Measurements from ENCODE around the gene HOMER3.

Gene HOMER3

DNA sequence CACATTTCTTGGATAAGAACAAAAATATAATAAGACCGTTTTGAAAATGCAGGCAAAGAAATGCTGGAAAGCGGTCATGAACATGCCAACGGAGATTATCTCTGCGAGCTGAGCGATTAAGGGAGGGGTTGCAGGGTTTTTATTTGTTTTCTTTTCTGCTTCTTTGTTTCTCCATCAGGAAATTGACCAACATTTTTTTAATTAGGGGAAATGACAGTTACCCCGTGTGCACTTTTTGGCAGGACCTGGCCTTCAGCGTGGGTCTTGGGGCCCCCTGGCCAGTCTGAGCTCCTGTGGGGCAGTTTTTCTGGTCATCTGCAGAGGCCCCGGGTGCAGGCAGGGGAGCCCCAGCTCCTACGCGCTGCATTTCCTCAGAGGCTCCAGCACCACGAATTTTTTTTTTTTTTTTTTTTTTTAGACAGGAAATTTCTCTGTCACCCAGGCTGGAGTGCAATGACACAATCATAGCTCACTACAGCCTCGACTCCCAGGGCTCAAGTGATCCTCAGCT, 31.3 kb upstream of the HOMER3 start:
- Histone ChIP-seq H3K79me2 (ENCODE audit: low read length) (no peaks in the 10 kb centered on the region), H3K4me3 (ENCODE audit: low read length) (no peak overlapping the region), H3K36me3 (replicated peaks; ENCODE audit: low read depth, low read length) (no peaks in the 10 kb centered on the region), H3K27ac (ENCODE audit: low read length) (no peak overlapping the region), H2AFZ (ENCODE audit: low read depth, low read length) (no peak overlapping the region), H3K27me3 (ENCODE audit: low read depth, low read length) (no peaks in the 10 kb centered on the region; the same call in 1 of the 2 replicates), H4K20me1 (ENCODE audit: insufficient read depth, low read length) (no peaks in the 10 kb centered on the region), H3K9ac (ENCODE audit: low read length) (no peak overlapping the region), H3K4me2 (ENCODE audit: low read length) (no peak overlapping the region), H3K9me3 (ENCODE audit: insufficient read depth, low read length) (no peaks in the 10 kb centered on the region), H3K4me1 (ENCODE audit: low read length) (no peaks in the 10 kb centered on the region)
- TF ChIP-seq, protein P1, sequence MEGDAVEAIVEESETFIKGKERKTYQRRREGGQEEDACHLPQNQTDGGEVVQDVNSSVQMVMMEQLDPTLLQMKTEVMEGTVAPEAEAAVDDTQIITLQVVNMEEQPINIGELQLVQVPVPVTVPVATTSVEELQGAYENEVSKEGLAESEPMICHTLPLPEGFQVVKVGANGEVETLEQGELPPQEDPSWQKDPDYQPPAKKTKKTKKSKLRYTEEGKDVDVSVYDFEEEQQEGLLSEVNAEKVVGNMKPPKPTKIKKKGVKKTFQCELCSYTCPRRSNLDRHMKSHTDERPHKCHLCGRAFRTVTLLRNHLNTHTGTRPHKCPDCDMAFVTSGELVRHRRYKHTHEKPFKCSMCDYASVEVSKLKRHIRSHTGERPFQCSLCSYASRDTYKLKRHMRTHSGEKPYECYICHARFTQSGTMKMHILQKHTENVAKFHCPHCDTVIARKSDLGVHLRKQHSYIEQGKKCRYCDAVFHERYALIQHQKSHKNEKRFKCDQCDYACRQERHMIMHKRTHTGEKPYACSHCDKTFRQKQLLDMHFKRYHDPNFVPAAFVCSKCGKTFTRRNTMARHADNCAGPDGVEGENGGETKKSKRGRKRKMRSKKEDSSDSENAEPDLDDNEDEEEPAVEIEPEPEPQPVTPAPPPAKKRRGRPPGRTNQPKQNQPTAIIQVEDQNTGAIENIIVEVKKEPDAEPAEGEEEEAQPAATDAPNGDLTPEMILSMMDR (IDR thresholded peaks at IDR 0.05; ENCODE audit: low read depth, low read length), result no peak
- no peak for TF ChIP-seq EZH2phosphoT487 (IDR thresholded peaks at IDR 0.05; ENCODE audit: low read depth)

DNA sequence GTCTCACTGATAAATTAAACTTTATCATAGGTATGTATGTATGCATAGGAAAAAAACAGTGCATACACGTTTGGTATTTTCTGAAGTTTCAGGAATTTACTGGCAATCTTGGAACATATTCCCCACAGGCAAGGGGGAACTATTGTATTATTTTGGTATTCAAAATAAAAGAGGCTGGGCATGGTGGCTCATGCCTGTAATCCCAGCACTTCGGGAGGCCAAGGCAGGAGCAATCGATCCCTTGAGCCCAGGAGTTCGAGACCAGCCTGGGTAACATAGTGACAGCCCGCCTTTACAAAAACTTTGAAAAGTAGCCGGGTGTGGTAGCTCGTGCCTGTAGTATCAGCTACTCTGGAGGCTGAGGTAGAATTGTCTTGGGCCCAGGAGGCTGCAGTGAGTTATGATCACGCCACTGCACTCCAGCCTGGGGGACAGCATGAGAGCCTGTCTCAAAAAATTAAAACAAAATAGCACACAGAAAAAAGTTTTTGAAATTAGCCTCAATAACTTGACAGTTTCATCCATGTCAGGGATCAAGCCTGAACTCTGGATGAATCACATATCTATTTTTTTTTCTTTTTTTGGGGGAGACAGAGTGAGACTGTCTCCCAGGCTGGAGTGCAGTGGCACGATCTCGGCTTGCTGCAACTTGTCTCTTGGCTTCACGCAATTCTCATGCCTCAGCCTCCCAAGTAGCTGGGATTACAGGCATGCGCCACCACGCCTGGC, 29.1 kb upstream of the HOMER3 start:
- TF ChIP-seq EZH2phosphoT487 (IDR thresholded peaks at IDR 0.05; ENCODE audit: low read depth), result no peak
- TF ChIP-seq, protein P1 (IDR thresholded peaks at IDR 0.05; ENCODE audit: low read depth, low read length), result no peak
- Histone ChIP-seq H3K79me2 (ENCODE audit: low read length) (no peaks in the 10 kb centered on the region), H3K27ac (ENCODE audit: low read length) (no peak overlapping the region), H3K4me3 (ENCODE audit: low read length) (no peak overlapping the region), H3K36me3 (replicated peaks; ENCODE audit: low read depth, low read length) (no peaks in the 10 kb centered on the region), H3K9me3 (ENCODE audit: insufficient read depth, low read length) (no peaks in the 10 kb centered on the region), H3K4me2 (ENCODE audit: low read length) (no peak overlapping the region), H4K20me1 (ENCODE audit: insufficient read depth, low read length) (no peaks in the 10 kb centered on the region), H3K9ac (ENCODE audit: low read length) (no peak overlapping the region), H3K4me1 (ENCODE audit: low read length) (no peaks in the 10 kb centered on the region), H3K27me3 (ENCODE audit: low read depth, low read length) (no peaks in the 10 kb centered on the region; the same call in 1 of the 2 replicates), H2AFZ (ENCODE audit: low read depth, low read length) (no peak overlapping the region)

- no peaks in the 10 kb centered on the region for H3K9me3 ChIP-seq (ENCODE audit: insufficient read depth, low read length)
- no peaks in the 10 kb centered on the region for H3K36me3 ChIP-seq (replicated peaks; ENCODE audit: low read depth, low read length)
- TF ChIP-seq, protein P1 (IDR thresholded peaks at IDR 0.05; ENCODE audit: low read depth, low read length), result no peak
- no peak for TF ChIP-seq EZH2phosphoT487 (IDR thresholded peaks at IDR 0.05; ENCODE audit: low read depth)
- no peak overlapping the region for H3K4me2 ChIP-seq (ENCODE audit: low read length)
- H3K27me3 ChIP-seq (ENCODE audit: low read depth, low read length), result no peaks in the 10 kb centered on the region; the same call in 1 of the 2 replicates
- no peak overlapping the region for H3K9ac ChIP-seq (ENCODE audit: low read length)
- no peaks in the 10 kb centered on the region for H3K4me1 ChIP-seq (ENCODE audit: low read length)
- H2AFZ ChIP-seq (ENCODE audit: low read depth, low read length), result no peak overlapping the region
- H3K4me3 ChIP-seq (ENCODE audit: low read length), result no peak overlapping the region
- H3K79me2 ChIP-seq (ENCODE audit: low read length), result no peaks in the 10 kb centered on the region
- H3K27ac ChIP-seq (ENCODE audit: low read length), result no peak overlapping the region
- no peaks in the 10 kb centered on the region for H4K20me1 ChIP-seq (ENCODE audit: insufficient read depth, low read length)
These were observed 26.5 kb upstream of the HOMER3 start for GRCh38 chr19:18967358-18968146.

DNA sequence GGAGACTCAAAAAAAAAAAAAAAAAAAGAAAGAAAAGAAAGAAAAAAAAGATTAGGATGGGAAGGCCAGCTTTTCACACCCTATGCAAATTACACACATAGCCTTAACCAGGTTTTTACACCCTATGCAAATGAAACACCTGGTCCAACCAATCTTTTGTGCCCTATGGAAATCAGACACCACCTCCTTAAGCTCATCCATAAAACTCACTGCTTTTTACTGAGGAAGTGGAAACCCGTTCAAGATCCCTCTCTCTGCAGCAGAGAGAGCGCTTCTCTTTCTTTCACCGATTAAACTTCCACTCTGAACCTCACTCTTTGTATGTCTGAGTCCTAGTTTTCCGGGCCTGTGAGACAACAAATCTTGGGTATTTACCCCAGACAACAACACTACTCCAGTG, 25.3 kb upstream of the HOMER3 start:
- no peak overlapping the region for H2AFZ ChIP-seq (ENCODE audit: low read depth, low read length)

More for the DNA sequence above, 25.3 kb upstream of the HOMER3 start:
- Histone ChIP-seq H3K9ac (ENCODE audit: low read length) (no peak overlapping the region), H4K20me1 (ENCODE audit: insufficient read depth, low read length) (no peaks in the 10 kb centered on the region), H3K4me3 (ENCODE audit: low read length) (no peak overlapping the region), H3K36me3 (replicated peaks; ENCODE audit: low read depth, low read length) (no peaks in the 10 kb centered on the region), H3K4me2 (ENCODE audit: low read length) (no peak overlapping the region), H3K79me2 (ENCODE audit: low read length) (no peaks in the 10 kb centered on the region), H3K4me1 (ENCODE audit: low read length) (no peaks in the 10 kb centered on the region), H3K9me3 (ENCODE audit: insufficient read depth, low read length) (no peaks in the 10 kb centered on the region), H3K27ac (ENCODE audit: low read length) (no peak overlapping the region), H3K27me3 (ENCODE audit: low read depth, low read length) (peaks cover 3% of the 10 kb centered on the region; the same call in 1 of the 2 replicates)
- TF ChIP-seq EZH2phosphoT487 (IDR thresholded peaks at IDR 0.05; ENCODE audit: low read depth), result no peak
- TF ChIP-seq, protein P1 (IDR thresholded peaks at IDR 0.05; ENCODE audit: low read depth, low read length), result no peak

Measured in OCI-LY3 (cell line).